Ascending aorta (tissue), 2 donors: ENCODE measurements around the gene KCTD7. TPM values are rescaled to one million over a fixed set of nuclear protein-coding genes. Genes with fewer than 3 reads are reported as not detected.
"Not testable (repeated sequence)": the region's sequence is repeated elsewhere in the genome, so short reads cannot be mapped to it uniquely, and the experiment has no call there.

Experiments used
- DNase-seq, 2 donors: peaks; one replicate each; pipeline ENCODE4 v3.0.0-alpha.2; 2019; ENCODE audit warnings: low spot score in 2 of 2
- H3K27ac ChIP-seq, 2 donors: fragments of 200-600 bp; sonication (generic); one replicate each; pipeline ENCODE4 v1.5.1; 2016 to 2017; ENCODE audit warnings: mild to moderate bottlenecking in 1 of 2
- H3K27me3 ChIP-seq: fragments of 200-600 bp; sonication (generic); one replicate; pipeline ENCODE4 v1.5.1; 2017
- H3K36me3 ChIP-seq, 2 donors: fragments of 200-600 bp; sonication (generic); one replicate each; pipeline ENCODE4 v1.5.1; 2016
- H3K4me1 ChIP-seq, 2 donors: fragments of 200-600 bp; sonication (generic); one replicate each; pipeline ENCODE4 v1.5.1; 2016 to 2017; ENCODE audit warnings: mild to moderate bottlenecking in 1 of 2
- H3K4me3 ChIP-seq, 2 donors: fragments of 200-600 bp; sonication (generic); one replicate each; pipeline ENCODE4 v1.5.1; 2016 to 2017; ENCODE audit warnings: mild to moderate bottlenecking in 1 of 2
- H3K9me3 ChIP-seq, 2 donors: fragments of 200-600 bp; sonication (generic); one replicate each; pipeline ENCODE4 v1.5.1; 2016
- CTCF ChIP-seq, 3 experiments: fragments of 200-600 bp in 2 of 3; fragments of 450-650 bp in 1 of 3; sonication (generic) in 2 of 3; IDR thresholded peaks; one replicate each; pipeline ENCODE4 v1.5.1; 2016 to 2019; ENCODE audit warnings: antibody characterized with exemption in 3 of 3, mild to moderate bottlenecking in 1 of 3, moderate library complexity in 1 of 3
- intact Hi-C: fragments of 100-400 bp; cut with DNase I; formaldehyde crosslinking; loops from one replicate; pipeline ENCODE4 v1.15.1; 2023
- total RNA-seq: library from RNA; depleted of rRNA; stranded (reverse); fragments of >200 nt; gene quantifications from one replicate; pipeline ENCODE4 v1.1.0, GENCODE V29; 2016

KCTD7 gene
- 12.5 TPM for total RNA-seq

- peak within 1 kb of the TSS; percentile 95 to 97 for H3K27ac ChIP-seq
- no peaks in the 10 kb centered on the region for H3K27me3 ChIP-seq
- intact Hi-C loops = loop anchor here (1.0 to 2.0 kb wide), 9 partner anchors 26 to 367 kb away; partner anchors contain the start of genes RABGEF1, SBDS and TMEM248
- H3K4me3 ChIP-seq = peak within 1 kb of the TSS; percentile 72 to 91
- H3K9me3 ChIP-seq = no peaks in the 10 kb centered on the region
- H3K4me1 ChIP-seq = peaks cover 9 to 15% of the 10 kb centered on the region in 2 donors
- TF ChIP-seq CTCF (IDR thresholded peaks at IDR 0.05) = no peak
- peaks cover 3 to 5% of the 10 kb centered on the region in 2 donors for H3K36me3 ChIP-seq
- DNase-seq = peak; percentile 95 to 99
Measured at GRCh38 chr7:66628361-66629221, at the start of gene KCTD7. TSS of gene KCTD7 (plus strand) at chr7:66628881. CDS start at chr7:66629065, 184 bp downstream.

- DNase-seq, H3K4me3 ChIP-seq, intact Hi-C loops, H3K27ac ChIP-seq, H3K9me3 ChIP-seq, H3K4me1 ChIP-seq, H3K27me3 ChIP-seq: not testable (repeated sequence)
- H3K36me3 ChIP-seq = peaks cover 0 to 24% of the 10 kb centered on the region in 2 donors
Measured at GRCh38 chr7:66580380-66580779, 48.3 kb upstream of the KCTD7 start.

GRCh38 chr7:66582816-66583489 is 45.7 kb upstream of the KCTD7 start:
- H3K27me3 ChIP-seq, H3K27ac ChIP-seq, H3K4me1 ChIP-seq, H3K4me3 ChIP-seq, DNase-seq, H3K9me3 ChIP-seq, intact Hi-C loops: not testable (repeated sequence)
- H3K36me3 ChIP-seq = peaks cover 0 to 24% of the 10 kb centered on the region in 2 donors

- Histone ChIP-seq H3K4me1 (no peaks in the 10 kb centered on the region), H3K36me3 (peaks cover 0 to 24% of the 10 kb centered on the region in 2 donors), H3K4me3 (no peak overlapping the region), H3K9me3 (no peaks in the 10 kb centered on the region), H3K27ac (no peak overlapping the region), H3K27me3 (no peaks in the 10 kb centered on the region)
- no peak for DNase-seq
- intact Hi-C loops = no loop called here
- TF ChIP-seq CTCF (IDR thresholded peaks at IDR 0.05) = no peak
Measured at GRCh38 chr7:66583490-66584110, 45.1 kb upstream of the KCTD7 start.

- Histone ChIP-seq H3K36me3 (peaks cover 0 to 23% of the 10 kb centered on the region in 2 donors), H3K27ac (no peak overlapping the region), H3K4me3 (no peak overlapping the region), H3K4me1 (peaks cover 0 to 10% of the 10 kb centered on the region in 2 donors), H3K9me3 (no peaks in the 10 kb centered on the region), H3K27me3 (no peaks in the 10 kb centered on the region)
- DNase-seq = no peak
- no peak for TF ChIP-seq CTCF (IDR thresholded peaks at IDR 0.05)
- intact Hi-C loops = no loop called here
Measured at GRCh38 chr7:66586181-66586580, 42.5 kb upstream of the KCTD7 start.

- H3K4me3 ChIP-seq, DNase-seq, intact Hi-C loops, H3K27me3 ChIP-seq, H3K36me3 ChIP-seq, H3K27ac ChIP-seq, H3K9me3 ChIP-seq: not testable (repeated sequence)
- H3K4me1 ChIP-seq = peaks cover 0 to 15% of the 10 kb centered on the region in 2 donors
Measured at GRCh38 chr7:66588226-66588625, 40.5 kb upstream of the KCTD7 start.

- H3K9me3 ChIP-seq, H3K27me3 ChIP-seq, H3K36me3 ChIP-seq, intact Hi-C loops, DNase-seq, H3K4me3 ChIP-seq, H3K27ac ChIP-seq: not testable (repeated sequence)
- peaks cover 0 to 15% of the 10 kb centered on the region in 2 donors for H3K4me1 ChIP-seq
Measured at GRCh38 chr7:66588856-66589570, 39.7 kb upstream of the KCTD7 start.

- H3K36me3 ChIP-seq, intact Hi-C loops, H3K27me3 ChIP-seq, H3K9me3 ChIP-seq, DNase-seq: not testable (repeated sequence)
- H3K4me3 ChIP-seq = peak overlapping the region; percentile 76 to 95
- H3K27ac ChIP-seq = peak overlapping the region; percentile 94 to 99
- peaks cover 0 to 15% of the 10 kb centered on the region in 2 donors for H3K4me1 ChIP-seq
Measured at GRCh38 chr7:66590302-66591057, 38.2 kb upstream of the KCTD7 start.

GRCh38 chr7:66591058-66591798 is 37.5 kb upstream of the KCTD7 start:
- peaks cover 0 to 15% of the 10 kb centered on the region in 2 donors for H3K4me1 ChIP-seq
- DNase-seq = peak in 1 of 2 donors; percentile 73

More at GRCh38 chr7:66591058-66591798, 37.5 kb upstream of the KCTD7 start:
- Histone ChIP-seq H3K4me3 (peak overlapping the region; percentile 76 to 95), H3K27ac (peak overlapping the region; percentile 94 to 99)
- intact Hi-C loops, H3K9me3 ChIP-seq, H3K36me3 ChIP-seq, H3K27me3 ChIP-seq: not testable (repeated sequence)
